ENCODE data around the gene MAPK6. TPM values are rescaled to one million over a fixed set of nuclear protein-coding genes. Genes with fewer than 3 reads are reported as not detected.

The MAPK6 gene
- total RNA-seq, 2 donors from 2014 or later = 80.2 to 81.6 TPM

DNA sequence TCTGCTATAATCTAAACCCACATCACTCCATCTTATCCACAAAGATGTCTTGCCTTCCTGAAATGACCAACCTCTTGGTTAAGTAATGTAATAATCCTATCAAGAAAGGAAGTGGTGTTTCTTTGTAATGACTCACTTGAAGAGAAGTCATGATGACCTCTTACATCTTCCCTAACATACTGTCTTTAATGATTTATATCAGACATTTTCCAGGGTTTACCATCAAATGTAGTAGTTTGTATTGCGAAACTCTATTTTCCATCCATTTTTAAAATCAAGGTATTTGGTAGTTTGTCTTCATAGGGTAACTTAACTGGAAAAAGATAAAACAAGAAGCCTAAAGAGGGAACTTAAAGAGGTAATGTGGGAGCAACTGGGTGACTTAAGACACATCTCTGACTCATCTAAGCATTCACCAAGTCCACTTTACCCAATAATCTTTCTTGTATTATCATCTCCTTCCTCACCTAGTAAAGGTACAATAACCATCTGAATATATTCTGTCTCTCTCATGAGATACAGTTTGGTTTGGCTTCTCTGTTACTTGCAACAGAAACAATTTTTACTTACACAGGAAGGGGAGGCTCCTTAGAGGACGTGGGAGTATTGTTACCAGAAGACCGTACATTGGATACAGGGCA lies 5.7 kb upstream of the MAPK6 start:
- 92 to 94% methylated on average over 2 of the region's 3 CpGs for WGBS, 2 experiments (ENCODE audit: insufficient coverage in 1 of 2, insufficient read length in 1 of 2)
- H3K36me3 Mint-ChIP-seq (ENCODE audit: low read depth) = no peaks in the 10 kb centered on the region
- no peaks in the 10 kb centered on the region for H3K4me1 ChIP-seq (ENCODE audit: control insufficient read depth, insufficient read depth, low read length)

DNA sequence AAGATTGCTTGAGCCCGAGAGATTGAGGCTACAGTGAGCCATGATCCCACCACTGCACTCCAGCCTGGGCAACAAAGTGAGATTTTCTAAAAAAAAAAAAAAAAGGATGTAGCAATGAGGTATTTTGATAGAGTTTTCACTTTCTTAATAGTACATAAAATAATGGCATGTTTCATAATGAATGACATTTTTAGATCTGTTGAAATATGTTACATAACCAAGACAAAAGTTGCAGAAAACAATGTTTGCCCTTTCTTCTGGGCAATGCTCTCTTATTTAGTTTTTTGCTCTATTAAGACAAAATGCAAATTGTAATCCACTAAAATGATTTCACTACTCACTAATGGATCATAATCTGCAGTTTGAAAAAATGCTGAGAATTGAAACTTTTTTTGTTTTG lies 4.4 kb upstream of the MAPK6 start:
- Mint-ChIP-seq H3K27me3 (ENCODE audit: insufficient read depth) (peaks cover 2% of the 10 kb centered on the region), H3K9me3 (peaks cover 1% of the 10 kb centered on the region), H3K36me3 (ENCODE audit: low read depth) (no peaks in the 10 kb centered on the region), H3K4me1 (peaks cover 21% of the 10 kb centered on the region), H3K27ac (no peak overlapping the region), H3K4me3 (no peak overlapping the region)
- H3K4me1 ChIP-seq (ENCODE audit: control insufficient read depth, insufficient read depth, low read length) = no peaks in the 10 kb centered on the region
- H3K36me3 ChIP-seq (ENCODE audit: control insufficient read depth, insufficient read depth, low read length) = no peaks in the 10 kb centered on the region
- TF ChIP-seq CTCF (conservative IDR thresholded peaks at IDR 0.05) = no peak
- WGBS, 2 experiments (ENCODE audit: insufficient coverage in 1 of 2, insufficient read length in 1 of 2) = 92% methylated on average over 1 of the region's 1 CpG; no CpG with 5 or more reads in 1 of the 2 experiments
- no peaks in the 10 kb centered on the region for H3K27me3 ChIP-seq (ENCODE audit: control insufficient read depth, insufficient read depth, low read length, poor library complexity, severe bottlenecking)
- DNase-seq = no peak
- no peak overlapping the region for H3K27ac ChIP-seq (ENCODE audit: low read depth, low read length)
- no peaks in the 10 kb centered on the region for H3K9me3 ChIP-seq (ENCODE audit: control insufficient read depth, low read length)
- H3K9ac ChIP-seq (ENCODE audit: extremely low read depth, low read length, poor library complexity, severe bottlenecking) = no peak overlapping the region
- H3K4me3 ChIP-seq (ENCODE audit: low read length) = no peak overlapping the region

More for the DNA sequence above, 5.7 kb upstream of the MAPK6 start:
- H3K36me3 ChIP-seq (ENCODE audit: control insufficient read depth, insufficient read depth, low read length) = no peaks in the 10 kb centered on the region
- no peak overlapping the region for H3K4me3 ChIP-seq (ENCODE audit: low read length)
- Mint-ChIP-seq H3K27ac (no peak overlapping the region), H3K4me3 (no peak overlapping the region), H3K27me3 (ENCODE audit: insufficient read depth) (no peaks in the 10 kb centered on the region), H3K9me3 (no peaks in the 10 kb centered on the region), H3K4me1 (peaks cover 29% of the 10 kb centered on the region)
- TF ChIP-seq CTCF (conservative IDR thresholded peaks at IDR 0.05) = no peak
- H3K9me3 ChIP-seq (ENCODE audit: control insufficient read depth, low read length) = no peaks in the 10 kb centered on the region
- H3K27ac ChIP-seq (ENCODE audit: low read depth, low read length) = no peak overlapping the region
- no peak overlapping the region for H3K9ac ChIP-seq (ENCODE audit: extremely low read depth, low read length, poor library complexity, severe bottlenecking)
- no peaks in the 10 kb centered on the region for H3K27me3 ChIP-seq (ENCODE audit: control insufficient read depth, insufficient read depth, low read length, poor library complexity, severe bottlenecking)
- DNase-seq = no peak

GRCh38 chr15:52016316-52016715 lies 2.7 kb upstream of the MAPK6 start:
- H3K9ac ChIP-seq (ENCODE audit: extremely low read depth, low read length, poor library complexity, severe bottlenecking) = no peak overlapping the region
- H3K27ac ChIP-seq (ENCODE audit: low read depth, low read length) = no peak overlapping the region
- H3K36me3 ChIP-seq (ENCODE audit: control insufficient read depth, insufficient read depth, low read length) = no peaks in the 10 kb centered on the region
- H3K36me3 Mint-ChIP-seq (ENCODE audit: low read depth) = no peaks in the 10 kb centered on the region
- H3K27ac Mint-ChIP-seq = no peak overlapping the region
- H3K9me3 Mint-ChIP-seq = peaks cover 1% of the 10 kb centered on the region
- H3K9me3 ChIP-seq (ENCODE audit: control insufficient read depth, low read length) = no peaks in the 10 kb centered on the region
- no peaks in the 10 kb centered on the region for H3K4me1 ChIP-seq (ENCODE audit: control insufficient read depth, insufficient read depth, low read length)
- no peak for DNase-seq
- H3K4me3 Mint-ChIP-seq = no peak overlapping the region
- no peak overlapping the region for H3K4me3 ChIP-seq (ENCODE audit: low read length)
- H3K27me3 Mint-ChIP-seq (ENCODE audit: insufficient read depth) = peaks cover 2% of the 10 kb centered on the region
- H3K27me3 ChIP-seq (ENCODE audit: control insufficient read depth, insufficient read depth, low read length, poor library complexity, severe bottlenecking) = no peaks in the 10 kb centered on the region
- peaks cover 34% of the 10 kb centered on the region for H3K4me1 Mint-ChIP-seq
- TF ChIP-seq CTCF (conservative IDR thresholded peaks at IDR 0.05) = no peak
- WGBS, 2 experiments (ENCODE audit: insufficient coverage in 1 of 2, insufficient read length in 1 of 2) = 93% methylated on average over 2 of the region's 2 CpGs; no CpG with 5 or more reads in 1 of the 2 experiments
